Placental pericyte (primary cell): ENCODE measurements around the gene PWWP2A. TPM values are rescaled to one million over a fixed set of nuclear protein-coding genes. Genes with fewer than 3 reads are reported as not detected.

Experiments used
- total RNA-seq: library from RNA; depleted of rRNA; stranded (reverse); fragments of >200 nt; gene quantifications from 2 replicates; pipeline ENCODE4 v1.2.3, GENCODE V29; 2012

The PWWP2A gene
- 32.6 and 33.4 TPM in 2 replicates for total RNA-seq

GRCh38 chr5:160119142-160119904, at the start of gene PWWP2A:
PWWP2A (minus strand) TSS chr5:160119450; CDS start chr5:160119388, 62 bp downstream.

Other genes with a start within 250 kb of the PWWP2A start
- under 0.01 and 0.44 TPM in 2 replicates for gene ADRA1B, start 203.0 kb downstream of the PWWP2A start, total RNA-seq
- 40.8 and 42.5 TPM in 2 replicates for gene TTC1, start 110.3 kb downstream of the PWWP2A start, total RNA-seq
- gene FABP6, start 110.1 kb upstream of the PWWP2A start, total RNA-seq: not detected in 2 replicates
- gene CCNJL, start 193.1 kb upstream of the PWWP2A start, total RNA-seq: 3.3 and 4.9 TPM in 2 replicates